HG02588 (cell line): ENCODE results near the gene ALOX5.
"Not testable (repeated sequence)": the region's sequence is repeated elsewhere in the genome, so short reads cannot be mapped to it uniquely, and the experiment has no call there.

Experiments used
- ATAC-seq: cut with Tn5 transposase; IDR thresholded peaks from one replicate; pipeline ENCODE4 v1.9.1; 2021; ENCODE audit warnings: mild to moderate bottlenecking, moderate library complexity; ENCODE audit not compliant: unreplicated experiment

ALOX5 gene

DNA sequence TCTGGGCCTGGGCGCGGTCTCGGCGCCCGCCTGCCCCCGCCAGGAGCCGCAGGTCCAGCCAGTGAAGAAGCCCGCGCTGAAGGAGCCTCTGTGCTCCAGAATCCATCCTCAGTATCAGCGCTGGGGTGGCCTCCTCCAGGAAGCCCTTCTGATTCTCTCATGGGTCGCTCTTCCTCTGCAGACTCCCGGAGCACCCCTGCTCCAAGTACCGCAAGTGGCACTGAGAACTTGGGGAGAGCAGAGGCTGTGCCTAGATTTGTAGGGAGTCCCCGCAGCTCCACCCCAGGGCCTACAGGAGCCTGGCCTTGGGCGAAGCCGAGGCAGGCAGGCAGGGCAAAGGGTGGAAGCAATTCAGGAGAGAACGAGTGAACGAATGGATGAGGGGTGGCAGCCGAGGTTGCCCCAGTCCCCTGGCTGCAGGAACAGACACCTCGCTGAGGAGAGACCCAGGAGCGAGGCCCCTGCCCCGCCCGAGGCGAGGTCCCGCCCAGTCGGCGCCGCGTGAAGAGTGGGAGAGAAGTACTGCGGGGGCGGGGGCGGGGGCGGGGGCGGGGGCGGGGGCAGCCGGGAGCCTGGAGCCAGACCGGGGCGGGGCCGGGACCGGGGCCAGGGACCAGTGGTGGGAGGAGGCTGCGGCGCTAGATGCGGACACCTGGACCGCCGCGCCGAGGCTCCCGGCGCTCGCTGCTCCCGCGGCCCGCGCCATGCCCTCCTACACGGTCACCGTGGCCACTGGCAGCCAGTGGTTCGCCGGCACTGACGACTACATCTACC is at the start of gene ALOX5:
ALOX5 (plus strand) TSS at position 641 of the 774 bp plus-strand sequence; CDS start at position 705, 64 bp downstream.
- ATAC-seq = peak; percentile 40

DNA sequence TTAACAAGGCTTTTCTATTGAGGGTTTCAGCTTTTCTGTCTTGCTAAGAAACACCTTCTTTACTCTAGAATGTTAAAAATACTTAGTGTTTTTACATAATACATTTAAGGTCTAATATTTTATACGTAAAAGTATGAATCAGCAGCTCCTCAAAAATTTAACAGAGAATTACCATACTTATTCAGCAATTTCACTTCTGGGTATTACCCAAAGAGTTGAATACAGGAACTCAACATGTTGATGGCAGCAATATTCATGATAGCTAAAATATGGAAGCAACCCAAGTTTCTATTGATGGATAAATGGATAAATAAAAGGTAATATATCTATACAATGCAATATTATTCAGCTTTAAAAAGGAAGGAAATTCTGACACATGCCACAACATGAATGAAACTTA is 48.9 kb upstream of the ALOX5 start:
- no peak for ATAC-seq

DNA sequence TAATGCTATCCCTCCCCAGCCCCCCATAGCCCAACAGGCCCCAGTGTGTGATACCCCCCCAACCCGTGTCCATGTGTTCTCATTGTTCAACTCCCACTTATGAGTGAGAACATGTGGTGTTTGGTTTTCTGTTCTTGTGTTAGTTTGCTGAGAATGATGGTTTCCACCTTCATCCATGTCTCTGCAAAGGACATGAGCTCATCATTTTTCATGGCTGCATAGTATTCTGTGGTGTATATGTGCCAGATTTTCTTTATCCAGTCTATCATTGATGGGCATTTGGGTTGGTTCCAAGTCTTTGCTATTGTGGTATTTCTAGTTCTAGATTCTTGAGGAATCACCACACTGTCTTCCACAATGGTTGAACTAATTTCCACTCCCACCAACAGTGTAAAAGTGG is 47.2 kb upstream of the ALOX5 start:
- not testable (repeated sequence) for ATAC-seq

DNA sequence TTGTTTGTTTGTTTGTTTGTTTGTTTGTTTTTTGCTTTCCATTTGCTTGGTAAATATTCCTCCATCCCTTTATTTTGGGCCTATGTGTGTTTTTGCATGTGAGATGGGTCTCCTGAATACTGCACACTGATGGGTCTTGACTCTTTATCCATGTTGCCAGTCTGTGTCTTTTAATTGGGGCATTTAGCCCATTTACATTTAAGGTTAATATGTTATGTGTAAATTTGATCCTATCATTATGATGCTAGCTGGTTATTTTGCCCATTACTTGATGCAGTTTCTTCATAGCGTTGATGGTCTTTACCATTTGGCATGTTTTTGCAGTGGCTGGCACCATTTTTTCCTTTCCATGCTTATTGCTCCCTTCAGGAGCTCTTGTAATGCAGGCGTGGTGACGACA is 42.2 kb upstream of the ALOX5 start:
- not testable (repeated sequence) for ATAC-seq

DNA sequence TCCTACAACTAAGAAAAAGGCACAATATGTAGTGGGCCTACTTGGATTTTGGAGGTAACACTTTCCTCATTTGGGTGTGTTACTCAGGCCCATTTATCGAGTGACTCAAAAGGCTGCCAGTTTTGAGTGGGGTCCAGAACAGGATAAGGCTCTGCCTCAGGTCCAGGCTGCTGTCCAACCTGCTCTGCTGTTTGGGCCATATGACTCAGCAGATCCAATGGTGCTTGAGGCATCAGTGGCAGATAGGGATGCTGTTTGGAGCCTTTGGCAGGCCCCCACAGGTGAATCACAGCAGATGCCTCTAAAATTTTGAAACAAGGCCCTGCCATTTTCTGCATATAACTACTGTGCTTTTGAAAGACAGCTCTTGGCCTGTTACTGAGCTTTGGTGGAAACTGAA is 34.1 kb upstream of the ALOX5 start:
- ATAC-seq = no peak

DNA sequence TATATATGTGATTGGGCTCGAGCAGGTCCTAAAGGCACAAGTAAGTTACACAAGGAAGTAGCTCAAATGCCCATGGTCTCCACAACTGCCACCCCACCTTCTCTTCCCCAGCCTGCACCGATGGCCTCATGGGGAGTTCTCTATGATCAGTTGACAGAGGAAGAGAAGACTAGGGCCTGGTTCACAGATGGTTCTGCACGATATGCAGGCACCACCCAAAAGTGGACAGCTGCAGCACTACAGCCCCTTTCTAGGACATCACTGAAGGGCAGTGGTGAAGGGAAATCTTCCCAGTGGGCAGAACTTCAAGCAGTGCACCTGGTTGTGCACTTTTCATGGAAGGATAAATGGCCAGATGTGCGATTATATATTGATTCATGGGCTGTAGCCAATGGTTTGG is 33.6 kb upstream of the ALOX5 start:
- ATAC-seq = not testable (repeated sequence)

DNA sequence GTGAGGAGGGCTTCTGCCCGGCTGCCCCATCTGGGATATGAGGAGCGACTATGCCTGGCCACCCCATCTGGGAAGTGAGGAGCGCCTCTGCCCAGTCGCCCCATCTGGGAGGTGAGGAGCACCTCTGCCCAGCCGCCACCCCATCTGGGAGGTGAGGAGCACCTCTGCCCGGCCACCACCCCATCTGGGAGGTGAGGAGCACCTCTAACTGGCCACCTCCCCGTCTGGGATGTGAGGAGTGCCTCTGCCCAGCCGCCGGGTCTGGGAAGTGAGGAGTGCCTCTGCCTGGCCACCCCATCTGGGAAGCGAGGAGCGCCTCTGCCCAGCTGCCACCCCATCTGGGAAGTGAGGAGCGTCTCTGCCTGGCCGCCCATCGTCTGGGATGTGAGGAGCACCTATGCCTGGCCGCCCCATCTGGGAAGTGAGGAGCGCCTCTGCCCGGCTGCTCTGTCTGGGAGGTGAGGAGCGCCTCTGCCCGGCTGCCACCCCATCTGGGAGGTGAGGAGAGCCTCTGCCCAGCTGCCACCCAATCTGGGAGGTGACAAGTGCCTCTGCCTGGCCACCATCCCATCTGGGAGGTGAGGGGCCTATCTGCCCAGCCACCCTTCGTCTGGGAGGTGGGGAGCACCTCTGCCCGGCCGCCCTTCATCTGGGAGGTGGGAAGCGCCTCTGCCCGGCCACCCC is 27.2 kb upstream of the ALOX5 start:
- not testable (repeated sequence) for ATAC-seq

DNA sequence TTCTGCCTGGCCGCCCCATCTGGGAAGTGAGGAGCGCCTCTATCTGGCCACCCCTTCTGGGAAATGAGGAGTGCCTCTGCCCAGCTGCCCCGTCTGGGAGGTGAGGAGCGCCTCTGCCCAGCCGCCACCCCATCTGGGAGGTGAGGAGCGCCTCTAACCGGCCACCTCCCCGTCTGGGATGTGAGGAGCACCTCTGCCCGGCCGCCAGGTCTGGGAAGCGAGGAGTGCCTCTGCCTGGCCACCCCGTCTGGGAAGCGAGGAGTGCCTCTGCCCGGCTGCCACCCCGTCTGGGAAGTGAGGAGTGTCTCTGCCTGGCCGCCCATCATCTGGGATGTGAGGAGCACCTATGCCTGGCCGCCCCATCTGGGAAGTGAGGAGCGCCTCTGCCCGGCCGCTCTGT is 26.6 kb upstream of the ALOX5 start:
- not testable (repeated sequence) for ATAC-seq

DNA sequence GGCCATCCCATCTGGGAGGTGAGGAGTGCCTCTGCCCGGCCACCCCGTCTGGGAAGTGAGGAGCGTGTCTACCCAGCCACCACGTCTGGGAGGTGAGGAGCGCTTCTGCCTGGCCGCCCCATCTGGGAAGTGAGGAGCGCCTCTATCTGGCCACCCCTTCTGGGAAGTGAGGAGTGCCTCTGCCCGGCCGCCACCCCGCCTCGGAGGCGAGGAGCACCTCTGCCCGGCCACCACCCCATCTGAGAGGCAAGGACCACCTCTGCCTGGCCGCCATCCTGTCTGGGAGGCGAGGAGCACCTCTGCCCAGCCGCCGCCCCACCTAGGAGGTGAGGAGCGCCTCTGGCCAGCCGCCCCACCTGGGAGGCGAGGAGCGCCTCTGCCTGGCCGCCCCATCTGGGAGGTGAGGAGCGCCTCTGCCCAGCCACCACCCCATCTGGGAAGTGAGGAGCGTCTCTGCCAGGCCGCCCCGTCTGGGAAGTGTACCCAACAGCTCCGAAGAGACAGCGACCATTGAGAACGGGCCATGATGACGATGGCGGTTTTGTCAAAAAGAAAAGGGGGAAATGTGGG is 25.7 kb upstream of the ALOX5 start:
- ATAC-seq = not testable (repeated sequence)

DNA sequence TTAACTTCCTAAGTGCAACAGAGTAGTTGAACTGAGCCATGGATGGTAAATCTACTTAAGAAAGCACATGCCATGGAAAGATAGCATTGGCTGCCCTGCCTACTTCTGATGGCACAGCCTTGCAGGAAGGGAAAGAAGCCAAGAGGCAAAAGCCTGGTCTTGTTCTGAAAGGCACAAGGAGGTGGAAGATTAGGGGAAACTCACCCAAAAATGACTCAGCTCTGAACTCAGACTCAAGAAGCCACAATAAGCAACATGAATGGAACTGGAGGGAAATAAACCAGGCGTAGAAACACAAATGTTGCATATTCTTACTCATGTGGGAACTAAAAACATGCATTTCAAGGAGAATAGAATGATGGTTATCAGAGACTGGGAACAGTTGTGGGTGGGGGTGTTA is 20.8 kb upstream of the ALOX5 start:
- peak; percentile 52 for ATAC-seq

DNA sequence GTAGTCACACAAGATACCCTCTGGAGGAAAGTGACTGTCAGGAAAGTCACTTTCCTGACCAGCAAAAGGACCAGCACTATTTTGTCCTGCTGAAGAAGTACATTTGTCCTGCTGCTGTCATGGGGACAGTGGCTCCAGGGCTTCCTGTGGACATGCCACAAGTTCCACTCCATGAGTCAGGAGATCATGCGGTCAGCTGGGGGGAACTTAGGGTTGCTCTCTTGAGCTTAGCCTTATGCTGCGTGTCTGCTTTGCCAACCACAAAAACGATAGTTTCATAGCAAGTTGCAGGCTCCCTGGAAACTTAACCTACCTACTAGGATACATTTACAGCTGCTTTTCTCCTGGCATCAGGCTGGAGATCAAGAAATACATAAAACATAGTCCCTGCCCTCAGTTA is 19.8 kb upstream of the ALOX5 start:
- no peak for ATAC-seq

DNA sequence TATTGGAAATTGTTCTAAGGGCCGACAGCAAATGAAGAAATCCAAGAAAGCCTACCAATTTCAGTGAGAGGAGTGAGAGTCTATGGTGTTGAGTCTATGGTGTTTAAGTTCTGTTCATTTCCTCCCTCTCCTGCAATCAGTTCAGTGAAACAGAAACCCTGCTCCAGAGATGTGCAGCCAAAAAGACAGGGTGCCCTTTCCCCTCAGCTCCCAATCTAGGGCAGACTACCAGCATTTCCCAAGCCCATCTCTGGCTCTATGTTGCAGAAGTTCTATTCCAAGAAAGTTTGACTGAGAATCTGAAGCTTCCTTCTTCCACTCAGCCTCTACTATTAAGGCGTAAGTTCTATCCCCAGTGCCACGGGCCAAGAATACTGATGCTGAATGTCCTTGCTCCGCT is 18.5 kb upstream of the ALOX5 start:
- ATAC-seq = no peak

DNA sequence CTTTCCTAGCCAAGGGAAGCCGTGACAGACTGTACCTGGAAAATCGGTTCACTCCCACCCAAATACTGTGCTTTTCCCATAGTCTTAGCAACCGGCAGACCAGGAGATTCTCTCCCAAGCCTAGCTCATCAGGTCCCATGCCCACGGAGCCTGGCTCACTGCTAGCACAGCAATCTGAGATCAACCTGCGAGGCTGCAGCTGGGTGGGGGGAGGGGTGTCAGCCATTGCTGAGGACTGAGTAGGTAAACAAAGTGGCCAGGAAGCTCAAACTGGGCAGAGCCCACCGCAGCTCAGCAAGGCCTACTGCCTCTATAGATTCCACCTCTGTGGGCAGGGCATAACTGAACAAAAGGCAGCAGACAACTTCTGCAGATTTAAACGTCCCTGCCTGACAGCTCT is 15.1 kb upstream of the ALOX5 start:
- ATAC-seq = not testable (repeated sequence)

DNA sequence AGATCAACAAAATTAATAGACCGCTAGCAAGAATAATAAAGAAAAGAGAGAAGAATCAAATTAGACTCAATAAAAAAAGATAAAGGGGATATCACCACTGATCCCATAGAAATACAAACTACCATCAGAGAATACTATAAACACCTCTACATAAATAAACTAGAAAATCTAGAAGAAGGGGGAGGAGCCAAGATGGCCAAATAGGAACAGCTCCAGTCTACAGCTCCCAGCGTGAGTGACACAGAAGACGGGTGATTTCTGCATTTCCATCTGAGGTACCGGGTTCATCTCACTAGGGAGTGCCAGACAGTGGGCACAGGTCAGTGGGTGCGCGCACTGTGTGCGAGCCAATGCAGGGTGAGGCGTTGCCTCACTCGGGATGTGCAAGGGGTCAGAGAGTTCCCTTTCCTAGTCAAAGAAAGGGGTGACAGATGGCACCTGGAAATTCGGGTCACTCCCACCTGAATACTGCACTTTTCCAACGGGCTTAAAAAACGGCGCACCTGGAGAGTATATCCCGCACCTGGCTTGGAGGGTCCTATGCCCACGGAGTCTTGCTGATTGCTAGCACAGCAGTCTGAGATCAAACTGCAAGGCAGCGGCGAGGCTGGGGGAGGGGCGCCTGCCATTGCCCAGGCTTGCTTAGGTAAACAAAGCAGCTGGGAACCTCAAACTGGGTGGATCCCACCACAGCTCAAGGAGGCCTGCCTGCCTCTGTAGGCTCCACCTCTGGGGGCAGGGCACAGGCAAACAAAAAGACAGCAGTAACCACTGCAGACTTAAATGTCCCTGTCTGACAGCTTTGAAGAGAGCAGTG is 11.8 kb upstream of the ALOX5 start:
- not testable (repeated sequence) for ATAC-seq

DNA sequence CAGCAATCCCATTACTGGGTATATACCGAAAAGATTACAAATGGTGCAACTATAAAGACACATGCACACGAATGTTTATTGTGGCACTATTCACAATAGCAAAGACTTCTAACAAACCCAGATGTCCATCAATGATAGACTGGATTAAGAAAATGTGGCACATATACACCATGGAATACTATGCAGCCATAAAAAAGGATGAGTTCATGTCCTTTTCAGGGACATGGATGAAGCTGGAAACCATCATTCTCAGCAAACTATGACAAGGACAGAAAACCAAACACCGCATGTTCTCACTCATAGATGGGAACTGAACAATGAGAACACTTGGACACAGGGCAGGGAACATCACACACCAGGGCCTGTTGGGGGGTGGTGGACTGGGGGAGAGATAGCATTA is 6.4 kb upstream of the ALOX5 start:
- ATAC-seq = not testable (repeated sequence)

DNA sequence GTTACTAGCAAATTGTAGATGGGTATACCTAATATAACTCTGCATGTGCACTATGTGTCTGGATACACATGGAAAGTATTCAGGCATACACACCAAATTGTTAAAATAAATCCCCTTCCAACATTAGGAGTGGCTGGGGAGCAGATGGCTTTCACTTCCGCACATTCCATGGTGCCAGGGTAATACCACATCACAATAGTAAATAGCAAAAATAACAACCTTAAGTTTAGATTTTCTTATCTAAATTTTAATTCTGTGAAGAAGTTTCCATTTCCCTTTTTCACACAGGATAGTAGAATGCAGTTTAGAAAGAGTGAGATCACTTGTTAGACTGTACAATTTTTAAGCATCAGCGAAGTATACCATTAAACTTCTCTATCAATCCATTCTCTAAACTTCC is 5.8 kb upstream of the ALOX5 start:
- ATAC-seq = no peak

DNA sequence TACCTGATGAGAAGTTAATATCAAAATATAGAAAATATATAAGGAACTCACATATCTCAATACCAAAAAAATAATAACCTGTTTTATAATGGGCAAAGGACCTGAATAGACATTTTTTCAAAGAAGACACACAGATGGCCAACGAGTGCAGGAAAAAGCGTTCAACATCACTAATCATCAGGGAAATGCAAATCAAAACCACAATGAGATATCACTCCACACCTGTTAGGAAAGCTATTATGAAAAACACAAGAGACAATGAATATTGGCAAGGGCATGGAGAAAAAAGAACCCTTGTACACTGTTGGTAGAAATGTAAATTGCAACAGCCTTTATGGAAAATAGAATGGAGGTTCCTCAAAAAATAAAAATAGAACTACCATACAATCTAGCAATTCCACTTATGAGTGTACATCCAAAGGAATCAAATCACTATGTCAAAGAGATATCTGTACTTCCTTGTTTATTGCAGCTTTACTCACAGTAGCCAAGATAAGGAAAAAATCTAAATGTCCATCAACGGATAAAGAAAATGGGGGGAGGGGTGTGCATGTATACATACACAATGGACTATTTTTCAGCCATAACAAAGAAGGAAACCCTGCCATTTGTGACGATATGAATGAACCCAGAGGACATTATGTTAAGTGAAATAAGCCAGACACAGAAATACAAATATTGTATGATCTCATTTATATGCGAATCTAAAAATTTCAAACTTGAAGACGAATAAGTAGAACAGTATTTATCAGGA is 3.6 kb upstream of the ALOX5 start:
- no peak for ATAC-seq

DNA sequence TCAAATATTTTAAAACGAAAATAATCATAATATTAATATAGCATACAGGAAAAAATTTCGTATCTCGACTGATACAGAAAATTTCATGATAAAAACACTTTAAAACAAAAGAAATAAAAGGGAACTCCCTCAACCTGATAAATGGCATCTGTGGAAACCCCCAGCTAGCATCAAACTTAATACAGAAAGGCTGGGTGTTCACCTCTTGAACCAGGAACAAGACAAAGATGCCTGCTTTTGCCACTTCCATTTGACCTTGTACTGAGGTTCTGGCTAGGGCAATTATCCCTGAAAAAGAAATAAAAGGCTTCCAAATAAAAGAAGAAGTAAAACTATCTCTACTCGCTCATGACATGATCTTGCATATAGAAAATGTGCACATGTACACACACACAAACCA is 2.5 kb upstream of the ALOX5 start:
- no peak for ATAC-seq

DNA sequence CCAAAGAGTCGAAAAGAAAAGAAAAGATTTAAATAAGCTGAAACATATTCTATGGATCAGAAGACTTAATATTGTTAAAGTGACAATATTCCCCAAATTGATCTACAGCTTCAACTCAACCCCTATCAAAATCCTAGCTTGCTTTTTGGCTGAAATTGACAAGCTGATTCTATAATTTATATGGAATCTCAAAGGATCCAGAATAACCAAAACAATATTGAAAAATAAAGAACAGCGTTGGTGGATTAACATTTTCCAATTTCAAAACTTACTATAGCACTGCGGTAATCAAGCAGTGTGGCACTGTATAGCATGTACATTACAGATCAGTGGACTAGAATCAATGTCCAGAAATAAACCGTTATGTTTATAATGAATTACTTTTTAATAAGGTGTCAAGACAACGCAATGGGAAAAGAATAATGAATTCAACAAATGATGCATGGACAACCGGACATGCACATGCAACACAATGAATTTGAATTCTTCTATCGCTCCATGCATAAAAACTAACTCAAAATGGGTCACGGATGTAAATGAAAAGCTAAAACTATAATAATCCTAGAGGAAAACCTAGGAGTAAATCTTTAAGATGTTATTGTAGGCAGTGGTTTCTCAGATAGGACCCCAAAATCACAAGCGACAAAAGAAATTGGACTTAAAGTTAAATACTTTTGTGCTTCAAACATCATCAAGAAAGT is 1.6 kb upstream of the ALOX5 start:
- no peak for ATAC-seq

DNA sequence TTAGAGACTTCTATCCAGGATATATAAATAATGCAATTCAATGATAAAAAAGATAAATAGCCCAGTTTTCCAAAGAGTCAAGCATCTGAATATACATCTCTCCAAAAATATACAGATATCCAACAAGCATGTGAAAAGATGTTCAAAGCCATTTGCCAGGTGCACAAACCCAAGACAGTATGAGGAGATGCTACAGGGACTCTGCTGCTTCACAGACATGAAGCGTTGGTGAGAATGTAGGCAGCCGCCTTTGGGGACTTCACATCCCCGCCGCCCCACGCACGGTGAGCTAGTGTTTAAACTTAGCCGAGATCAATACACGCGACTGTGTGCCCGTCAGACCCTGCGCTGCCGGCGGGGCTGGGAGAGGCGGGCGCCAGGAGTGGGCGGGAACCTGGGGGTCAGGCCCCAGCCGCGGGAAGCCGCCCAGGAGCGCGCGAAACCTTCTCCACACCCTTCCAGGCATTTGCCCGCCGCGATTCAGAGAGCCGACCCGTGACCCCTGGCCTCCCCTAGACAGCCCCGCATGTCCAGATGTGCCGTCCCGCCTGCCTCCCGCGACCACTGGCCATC is 927 bp upstream of the ALOX5 start:
- ATAC-seq = peak; percentile 36
